ENCODE results near the gene CREB5. TPM values are rescaled to one million over a fixed set of nuclear protein-coding genes. Genes with fewer than 3 reads are reported as not detected.

Gene CREB5
- total and polyA plus RNA-seq, 2 of the 8 experiments (the other 6 are each of a cell fraction or from before 2014, with no cell fraction given) = 2.4 to 2.7 TPM

DNA sequence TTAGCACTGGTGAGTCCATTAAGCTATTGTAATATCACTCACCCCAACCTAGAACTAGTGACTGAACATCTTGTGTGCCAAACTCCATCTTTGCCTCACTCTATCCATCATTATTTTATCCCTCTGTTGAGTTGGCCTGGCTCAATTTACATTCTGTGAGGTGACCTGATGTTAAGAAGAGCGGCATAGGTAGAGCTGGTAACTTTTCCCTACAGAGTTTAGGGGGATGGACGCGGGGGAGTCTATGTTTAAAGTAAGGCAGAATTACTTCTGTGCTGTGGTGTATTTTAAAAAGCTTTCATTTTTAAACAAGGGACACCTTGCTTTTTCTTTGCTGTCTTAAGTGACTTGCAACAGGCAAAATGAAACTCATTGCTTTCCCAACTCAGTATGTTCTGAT lies 186.3 kb downstream of the CREB5 start:
- Histone ChIP-seq H2BK5ac (ENCODE audit: low read depth, low read length) (no peak overlapping the region), H4K8ac (ENCODE audit: extremely low read depth, insufficient read depth, low read length) (no peak overlapping the region), H3K4ac (replicated peaks; ENCODE audit: insufficient read length, low read depth, low read length) (no peak overlapping the region), H2BK12ac (ENCODE audit: low read depth, low read length) (no peak overlapping the region), H2AK5ac (ENCODE audit: low read depth, low read length) (no peak overlapping the region), H2BK120ac (replicated peaks; ENCODE audit: low read depth, low read length) (no peak overlapping the region), H2BK20ac (ENCODE audit: low read length) (no peak overlapping the region), H3K14ac (ENCODE audit: insufficient read length) (no peak overlapping the region), H3K79me1 (ENCODE audit: low read depth, low read length) (no peaks in the 10 kb centered on the region), H2AFZ (ENCODE audit: low read length) (no peak overlapping the region), H3K4me2 (ENCODE audit: insufficient read depth in 1 of 2, low read depth in 2 of 2, low read length in 2 of 2) (no peak overlapping the region), H2BK15ac (ENCODE audit: low read length) (no peak overlapping the region), H3K4me1 (replicated peaks in 1 of 4; ENCODE audit: control insufficient read depth in 3 of 4, insufficient read depth in 4 of 4, low read length in 3 of 4) (no peaks in the 10 kb centered on the region), H3K27me3 (replicated peaks in 1 of 4; ENCODE audit: control insufficient read depth in 3 of 4, extremely low read depth in 1 of 4, insufficient read depth in 3 of 4, low read length in 3 of 4) (no peaks in the 10 kb centered on the region), H3K9ac (replicated peaks in 1 of 4; ENCODE audit: extremely low read depth in 1 of 4, low read depth in 3 of 4, low read length in 3 of 4) (no peak overlapping the region), H4K91ac (replicated peaks; ENCODE audit: insufficient read length, low read length) (no peak overlapping the region), H3K18ac (ENCODE audit: extremely low read depth, low read length) (no peak overlapping the region), H3K79me2 (ENCODE audit: control insufficient read depth in 1 of 2, insufficient read depth in 2 of 2, low read length in 2 of 2) (no peaks in the 10 kb centered on the region), H3K9me3 (ENCODE audit: insufficient read depth in 2 of 2, low read depth in 1 of 2, low read length in 1 of 2) (no peaks in the 10 kb centered on the region), H4K5ac (ENCODE audit: insufficient read length, low read depth, low read length) (no peak overlapping the region), H3K23me2 (ENCODE audit: low read depth, low read length) (no peaks in the 10 kb centered on the region), H4K20me1 (replicated peaks in 1 of 2; ENCODE audit: control insufficient read depth in 1 of 2, insufficient read depth in 2 of 2, low read length in 2 of 2) (no peaks in the 10 kb centered on the region), H3K23ac (ENCODE audit: insufficient read length) (no peak overlapping the region), H3K27ac (ENCODE audit: low read depth, low read length) (no peak overlapping the region), H3K36me3 (ENCODE audit: control insufficient read depth in 2 of 4, insufficient read depth in 4 of 4, low read length in 3 of 4) (no peaks in the 10 kb centered on the region), H3K56ac (replicated peaks; ENCODE audit: insufficient read length, low read depth, low read length) (no peak overlapping the region), H3K4me3 (ENCODE audit: extremely low read depth in 1 of 4, insufficient read depth in 2 of 4, low read depth in 3 of 4, low read length in 4 of 4) (no peak overlapping the region)
- 98% methylated on average over 3 of the region's 3 CpGs; no CpG with 5 or more reads in 1 of the 2 experiments for WGBS, 2 experiments (ENCODE audit: extremely low coverage in 1 of 2, insufficient coverage in 1 of 2, insufficient read length in 1 of 2, insufficient replicate concordance in 2 of 2, low coverage in 1 of 2, low lambda C conversion rate in 2 of 2, missing lambda C conversion rate in 1 of 2)
- DNase-seq (ENCODE audit: low read depth in 1 of 2, low spot score in 2 of 2) = no peak
- TF ChIP-seq SIRT6 (IDR thresholded peaks at IDR 0.05; ENCODE audit: low read length) = no peak
- no peak for TF ChIP-seq RNF2 (IDR thresholded peaks at IDR 0.05; ENCODE audit: borderline replicate concordance, low read depth, low read length, missing control alignments, poor library complexity, severe bottlenecking)
- no peak for TF ChIP-seq SAP30 (IDR thresholded peaks at IDR 0.05; ENCODE audit: insufficient read depth, insufficient replicate concordance, low read length)
- TF ChIP-seq POLR2AphosphoS5 (IDR thresholded peaks at IDR 0.05; ENCODE audit: low read depth, low read length) = no peak
- TF ChIP-seq, protein P1, sequence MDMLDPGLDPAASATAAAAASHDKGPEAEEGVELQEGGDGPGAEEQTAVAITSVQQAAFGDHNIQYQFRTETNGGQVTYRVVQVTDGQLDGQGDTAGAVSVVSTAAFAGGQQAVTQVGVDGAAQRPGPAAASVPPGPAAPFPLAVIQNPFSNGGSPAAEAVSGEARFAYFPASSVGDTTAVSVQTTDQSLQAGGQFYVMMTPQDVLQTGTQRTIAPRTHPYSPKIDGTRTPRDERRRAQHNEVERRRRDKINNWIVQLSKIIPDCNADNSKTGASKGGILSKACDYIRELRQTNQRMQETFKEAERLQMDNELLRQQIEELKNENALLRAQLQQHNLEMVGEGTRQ (IDR thresholded peaks at IDR 0.05; ENCODE audit: low read length) = no peak
- no peak for TF ChIP-seq NRF1 (IDR thresholded peaks at IDR 0.05; ENCODE audit: low read depth, low read length)
- POLR2A ChIA-PET (ENCODE audit: partially characterized antibody) = interaction anchor here (0.6 kb wide), 1 partner anchor 9 kb away, joined by 3 read pairs; no protein-coding TSS in a partner anchor
- CTCF ChIA-PET (ENCODE audit: partially characterized antibody) = interaction anchor here (0.9 to 1.9 kb wide), 6 partner anchors 11 to 187 kb away, joined by 3 to 9 read pairs (median 4); partner anchors contain the start of gene CREB5
- no peak for FAIRE-seq
